GM21390 (cell line): ENCODE data around the gene HAUS8.

Experiments used
- ATAC-seq: cut with Tn5 transposase; IDR thresholded peaks from one replicate; pipeline ENCODE4 v1.9.1; 2021; ENCODE audit not compliant: unreplicated experiment

HAUS8 gene

DNA sequence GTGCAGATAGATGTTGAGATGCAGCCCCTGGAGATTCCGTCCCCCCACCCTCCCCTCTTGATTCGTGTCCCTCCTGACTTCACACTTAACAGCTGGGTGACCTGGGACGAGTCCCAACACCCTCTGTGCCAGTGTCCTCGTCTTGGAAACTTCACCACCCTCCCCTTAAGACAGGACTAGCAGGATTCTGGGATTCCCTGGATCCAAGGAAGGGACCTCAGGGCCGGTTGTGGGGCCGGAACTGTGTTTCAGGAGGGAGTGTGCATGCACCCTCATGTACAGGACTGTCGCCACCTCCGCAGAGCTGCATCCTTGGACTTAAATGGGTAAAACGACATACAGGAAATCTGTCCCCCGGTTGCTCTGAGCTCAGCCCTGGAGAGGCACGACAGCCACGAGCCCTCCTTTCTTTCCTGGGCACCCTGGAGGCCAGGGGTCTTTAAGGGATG lies 1.3 kb upstream of the HAUS8 start:
- ATAC-seq, result no peak

DNA sequence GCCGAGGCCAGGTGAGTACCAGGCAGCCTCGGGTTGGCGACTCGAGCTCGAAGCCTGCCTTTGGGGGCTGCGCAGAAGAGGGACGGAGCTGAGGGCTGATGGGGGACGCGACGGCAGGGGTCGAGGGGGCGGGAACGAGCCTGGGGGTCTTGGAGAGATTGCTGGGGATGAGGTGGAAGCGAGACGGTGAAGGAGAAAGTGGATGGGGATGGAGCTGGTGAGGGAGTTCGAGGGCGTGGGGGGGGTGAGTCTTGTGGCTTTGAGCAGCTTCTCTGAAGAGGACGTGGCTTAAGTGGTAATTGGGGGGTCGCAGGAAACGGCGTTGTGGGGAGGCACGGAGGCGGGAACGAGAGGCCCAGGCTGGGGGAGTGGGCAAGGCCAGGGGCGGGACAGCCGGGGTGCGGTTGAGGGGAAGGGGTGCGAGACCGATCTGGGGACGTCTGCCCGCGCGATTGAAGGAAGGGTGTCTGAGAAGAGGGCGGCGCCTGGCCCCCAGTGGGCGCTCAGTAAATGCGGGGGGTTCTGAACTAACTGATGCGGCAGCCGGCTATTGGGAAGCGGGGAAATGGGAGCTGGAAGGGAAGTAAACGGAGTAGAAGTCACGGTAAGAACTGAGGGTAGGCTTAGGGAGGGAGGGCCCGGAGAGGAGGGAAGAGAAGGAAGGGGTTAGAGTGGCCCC lies 751 bp upstream of the HAUS8 start:
- ATAC-seq, result no peak

DNA sequence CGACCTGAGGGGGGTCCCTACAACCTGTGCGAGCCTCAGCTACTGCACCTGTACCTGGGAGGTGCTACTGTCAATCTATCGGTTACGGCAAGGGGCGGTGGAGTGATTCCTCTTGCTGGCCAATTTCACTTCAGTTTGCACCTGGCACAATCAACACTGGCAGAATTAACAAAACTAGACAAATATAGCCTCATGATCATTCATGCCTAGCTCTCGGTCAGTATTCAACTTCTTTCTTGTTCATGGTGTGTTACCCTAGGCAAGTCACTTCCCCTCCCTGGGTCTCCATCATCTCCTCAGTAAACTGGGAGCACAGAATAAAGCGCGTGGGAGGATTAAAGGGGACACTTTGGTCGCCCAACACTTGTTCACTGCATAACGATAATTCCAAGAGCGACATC lies 618 bp downstream of the HAUS8 start:
- ATAC-seq, result no peak

DNA sequence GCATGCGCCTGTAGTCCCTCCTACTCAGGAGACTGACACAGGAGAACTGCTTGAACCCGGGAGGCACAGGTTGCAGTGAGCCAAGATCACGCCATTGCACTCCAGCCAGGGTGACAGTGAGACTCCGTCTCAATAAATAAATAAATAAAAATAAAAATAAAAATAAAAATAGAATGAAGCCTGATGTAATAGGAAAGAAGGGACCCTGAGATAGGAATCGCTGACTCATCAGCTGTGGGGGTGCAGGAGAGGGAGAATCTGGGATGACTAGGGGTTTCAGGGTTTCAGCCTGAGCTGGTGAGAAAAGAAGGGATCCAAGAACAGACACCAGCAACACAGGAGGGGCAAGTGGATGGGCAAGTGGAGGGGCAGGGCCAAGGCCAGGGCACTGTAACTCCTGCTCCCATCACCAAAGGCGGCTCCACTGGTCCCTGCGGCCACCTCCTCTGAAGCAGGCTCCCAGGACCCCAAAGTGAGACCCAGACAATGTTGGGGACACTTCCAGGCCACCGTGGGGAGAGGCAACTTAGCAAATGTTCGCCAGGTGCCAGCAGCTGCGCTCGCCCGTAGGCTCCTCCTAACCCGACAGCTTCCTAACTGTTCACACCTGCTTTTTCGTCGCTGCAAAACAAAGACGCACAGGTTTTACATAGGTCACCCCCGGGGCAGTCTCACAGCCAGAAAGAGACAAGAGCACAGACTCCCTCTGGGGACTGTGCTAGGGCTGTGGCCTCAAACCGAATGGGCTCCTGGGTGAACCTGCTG lies 1.2 kb downstream of the HAUS8 start:
- no peak for ATAC-seq

DNA sequence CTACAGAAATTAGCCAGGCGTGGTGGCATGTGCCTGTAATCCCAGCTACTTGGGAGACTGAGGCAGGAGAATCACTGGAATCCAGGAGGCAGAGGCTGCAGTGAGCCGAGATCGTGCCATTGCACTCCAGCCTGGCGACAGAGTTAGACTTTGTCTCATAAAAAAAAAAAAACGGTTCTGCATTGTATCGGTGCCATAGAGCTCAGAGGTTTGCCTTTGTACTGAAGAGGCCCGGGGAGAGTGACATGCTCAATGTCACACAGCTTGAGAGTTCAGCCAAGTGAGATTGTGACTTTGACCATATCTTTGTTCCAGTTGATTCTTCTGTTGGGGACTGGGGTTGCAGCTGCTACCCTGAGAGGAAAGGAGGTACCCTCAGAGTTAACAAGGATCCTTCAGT lies 4.3 kb downstream of the HAUS8 start:
- no peak for ATAC-seq

DNA sequence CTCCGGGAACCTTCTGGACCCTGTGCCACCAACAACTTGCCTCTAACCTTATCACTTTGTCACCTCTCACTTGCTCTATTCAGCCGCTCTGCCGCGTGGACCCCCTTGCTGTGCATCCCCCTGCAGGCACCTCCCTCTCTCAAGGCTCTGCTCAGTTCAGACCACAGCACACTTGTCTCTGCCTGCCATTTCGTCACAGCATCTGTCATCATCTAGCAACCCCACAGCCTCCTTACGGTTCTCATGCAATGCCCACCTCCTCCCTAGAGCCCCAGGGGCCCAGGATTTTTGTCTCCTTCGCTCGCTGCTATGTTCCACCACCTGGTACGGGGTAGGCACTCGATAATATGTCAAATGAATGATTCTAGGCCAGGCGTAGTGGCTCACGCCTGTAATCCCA lies 4.8 kb downstream of the HAUS8 start:
- ATAC-seq, result no peak

DNA sequence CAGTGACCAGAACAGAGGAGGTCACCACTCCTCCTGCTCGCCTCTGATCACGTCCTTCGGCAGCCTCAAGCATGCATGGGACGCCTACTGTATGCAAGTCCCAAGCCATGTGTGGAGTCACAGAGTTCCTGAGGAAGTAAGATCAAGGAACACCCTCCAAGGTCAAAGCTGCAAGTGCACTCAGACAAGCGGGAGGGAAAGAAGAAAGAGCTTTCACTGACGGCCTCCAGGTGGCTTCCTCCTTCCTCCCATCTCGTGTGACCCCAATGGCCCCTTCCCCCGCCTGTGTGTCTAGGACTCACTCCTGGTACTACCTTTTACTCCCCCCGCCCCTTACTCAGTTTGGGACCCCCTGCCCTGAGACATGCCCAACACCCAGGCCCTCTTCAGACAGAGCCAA lies 6.1 kb downstream of the HAUS8 start:
- no peak for ATAC-seq

DNA sequence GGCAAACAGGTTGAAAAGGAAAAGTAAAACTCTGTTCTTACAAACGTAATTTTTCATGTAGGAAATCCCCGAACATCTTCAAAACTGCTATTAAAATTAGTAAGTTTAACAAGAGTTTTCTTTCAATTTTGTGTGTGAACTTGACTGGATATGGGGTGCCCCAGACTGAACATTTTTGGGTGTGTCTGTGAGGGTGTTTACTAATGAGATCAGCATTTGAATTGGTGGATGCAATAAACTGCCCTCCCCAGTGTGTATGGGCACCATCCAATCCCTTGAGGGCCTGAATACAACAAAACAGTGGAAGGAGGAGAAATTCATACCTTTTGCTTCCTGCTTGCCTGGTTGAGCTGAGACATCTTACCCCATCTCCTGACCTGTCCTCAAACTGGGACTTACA lies 11.8 kb downstream of the HAUS8 start:
- ATAC-seq, result no peak

DNA sequence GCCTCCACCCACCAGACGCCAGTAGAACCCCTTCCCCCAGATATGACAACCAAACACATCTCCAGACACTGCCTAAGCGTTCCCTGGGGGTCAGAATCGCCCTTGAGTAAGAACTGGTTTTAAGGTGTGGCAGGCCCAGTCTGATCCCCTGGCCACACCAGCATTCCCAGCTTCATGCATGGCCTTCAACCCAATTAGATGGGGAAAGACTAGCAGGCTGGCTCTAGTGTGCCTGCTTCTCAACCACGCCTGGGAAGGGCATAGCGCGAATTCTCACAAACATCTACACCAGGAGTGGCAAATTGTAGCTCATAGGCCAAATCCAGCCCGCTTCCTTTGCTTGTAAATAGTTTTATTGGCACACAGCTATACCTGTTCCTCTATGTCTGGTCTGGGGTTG lies 13.6 kb downstream of the HAUS8 start:
- no peak for ATAC-seq

DNA sequence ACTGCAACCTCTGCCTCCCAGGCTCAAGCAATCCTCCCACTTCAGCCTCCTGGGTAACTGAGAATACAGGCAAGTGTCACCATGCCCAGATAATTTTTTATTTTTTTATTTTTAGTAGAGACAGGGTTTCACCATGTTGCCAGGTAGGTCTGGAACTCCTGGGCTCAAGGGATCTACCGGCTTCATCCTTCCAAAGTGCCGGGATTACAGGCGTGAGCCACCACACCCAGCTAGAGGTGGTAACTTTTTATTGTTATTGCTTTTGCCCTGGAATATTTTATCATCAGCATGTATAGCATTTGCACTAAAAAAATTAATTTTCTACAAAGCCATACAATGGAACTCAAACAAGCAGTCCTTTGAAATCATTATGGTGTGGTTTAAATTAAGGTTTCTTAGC lies 14.0 kb downstream of the HAUS8 start:
- ATAC-seq, result no peak

DNA sequence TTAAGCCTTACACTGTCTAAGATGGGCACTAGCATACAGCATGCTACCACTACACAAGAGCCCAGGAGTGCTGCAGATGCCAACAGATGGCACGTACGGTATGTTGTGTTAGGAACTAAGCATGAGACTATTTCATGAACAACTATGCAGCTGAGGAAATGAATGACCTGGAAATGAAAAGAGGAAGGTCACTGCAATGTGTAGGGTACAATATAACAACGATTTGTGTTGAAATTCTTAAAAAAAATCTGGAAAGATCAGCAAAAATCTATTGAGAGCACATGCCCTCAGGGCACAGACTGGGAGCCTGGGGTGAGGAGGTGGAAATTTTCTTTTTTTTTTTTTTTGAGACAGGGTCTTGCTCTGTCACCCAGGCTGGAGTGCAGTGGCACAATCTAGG lies 14.4 kb downstream of the HAUS8 start:
- ATAC-seq, result no peak

DNA sequence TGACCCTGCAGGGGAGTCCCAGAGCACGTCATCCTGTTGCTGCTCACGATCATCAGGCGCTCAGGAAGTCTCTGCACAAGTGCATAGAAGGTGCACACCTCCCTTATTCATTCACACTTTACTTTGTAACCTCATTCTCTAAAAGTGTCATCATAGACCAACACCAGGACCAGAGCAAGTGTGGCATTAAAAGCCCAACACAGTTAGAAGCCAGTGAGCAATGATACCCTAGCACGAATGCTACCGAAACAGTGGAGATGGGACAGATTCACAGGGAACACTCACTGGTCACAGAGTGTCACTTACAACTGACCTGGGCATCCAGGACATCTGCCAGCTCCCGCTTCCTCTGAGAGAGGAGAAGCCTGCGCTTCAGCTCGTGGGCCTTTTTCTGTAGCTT lies 17.0 kb downstream of the HAUS8 start:
- no peak for ATAC-seq

DNA sequence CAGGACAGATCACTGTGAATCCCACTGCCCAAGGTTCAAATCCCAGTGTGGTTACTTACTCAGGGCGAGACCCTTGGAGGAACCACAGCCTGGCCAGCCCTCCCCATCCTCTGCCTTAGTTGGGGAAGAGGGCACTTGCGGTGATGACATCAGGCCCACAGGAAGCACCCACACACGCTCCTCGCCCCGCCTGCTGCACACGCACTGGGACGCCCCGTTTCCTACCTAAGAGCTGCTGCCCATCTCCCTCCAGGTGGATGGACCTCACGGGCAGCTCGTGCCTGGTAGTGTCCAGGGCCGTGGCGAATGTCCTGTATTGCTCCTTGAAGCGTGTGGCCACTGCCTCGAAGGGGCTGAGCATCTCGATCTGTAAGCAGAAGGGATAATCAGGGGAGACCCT lies 19.6 kb downstream of the HAUS8 start:
- no peak for ATAC-seq

DNA sequence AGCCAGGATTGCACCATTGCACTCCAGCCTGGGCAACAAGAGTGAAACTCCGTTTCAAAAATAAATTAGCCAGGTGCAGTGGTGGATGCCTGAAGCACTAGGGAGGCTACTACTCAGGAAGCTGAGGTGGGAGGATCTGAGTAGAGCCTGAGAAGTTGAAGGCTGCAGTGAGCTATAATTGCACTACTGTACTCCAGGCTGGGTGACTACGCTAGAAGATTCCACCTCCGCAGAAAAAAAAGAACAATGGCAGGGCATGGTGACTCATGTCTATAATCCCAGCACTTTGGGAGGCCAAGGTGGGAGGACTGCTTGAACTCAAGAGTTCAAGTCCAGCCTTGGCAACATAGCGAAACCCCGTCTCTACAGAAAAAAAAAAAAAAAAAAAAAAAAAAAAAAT lies 20.5 kb downstream of the HAUS8 start:
- ATAC-seq, result no peak

DNA sequence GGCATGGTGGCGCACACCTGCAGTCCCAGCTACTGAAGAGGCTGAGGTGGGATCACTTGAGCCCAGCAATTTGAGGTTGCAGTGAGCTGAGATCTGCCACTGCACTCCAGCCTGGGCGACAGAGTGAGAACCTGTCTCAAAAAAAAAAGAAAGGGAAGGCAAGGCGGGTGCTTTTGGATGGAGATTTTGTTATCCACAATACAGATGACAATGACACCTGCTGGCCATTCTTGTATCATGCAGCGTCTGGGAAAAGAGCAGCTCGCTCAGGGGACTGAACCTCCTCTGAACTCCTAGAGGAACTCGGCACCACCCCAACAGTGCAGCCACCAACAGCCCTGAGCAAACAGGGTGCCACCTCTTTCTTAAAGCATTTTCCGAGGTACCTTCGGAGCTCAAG lies 22.8 kb downstream of the HAUS8 start:
- no peak for ATAC-seq

DNA sequence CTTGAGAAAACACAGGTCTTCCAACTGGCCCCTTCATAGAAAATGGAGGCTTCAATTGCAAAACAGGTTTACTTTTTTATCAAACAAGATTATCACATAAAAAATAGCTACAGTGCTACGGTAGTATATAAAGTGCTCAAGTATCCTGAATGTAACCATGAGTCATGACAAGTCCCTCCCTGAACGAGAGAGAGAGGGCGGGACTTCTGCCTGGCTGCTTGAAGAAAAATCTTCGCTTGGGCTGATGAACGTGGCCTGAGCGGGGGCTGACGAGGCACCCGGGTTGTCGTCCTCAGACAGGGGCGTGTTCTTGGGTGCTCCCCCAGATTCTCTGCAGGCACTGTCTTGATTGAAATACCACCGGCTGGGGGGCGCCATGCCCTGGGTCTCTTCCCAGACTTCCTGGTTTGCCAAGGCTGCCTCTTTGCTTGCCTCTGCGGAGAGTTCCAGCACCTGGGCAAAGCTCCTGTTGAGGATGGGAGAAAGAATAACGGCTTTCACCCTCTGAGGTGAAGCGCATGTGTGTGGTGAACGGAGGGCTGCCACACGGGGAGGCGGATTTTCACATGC lies 25.5 kb downstream of the HAUS8 start:
- ATAC-seq, result no peak

DNA sequence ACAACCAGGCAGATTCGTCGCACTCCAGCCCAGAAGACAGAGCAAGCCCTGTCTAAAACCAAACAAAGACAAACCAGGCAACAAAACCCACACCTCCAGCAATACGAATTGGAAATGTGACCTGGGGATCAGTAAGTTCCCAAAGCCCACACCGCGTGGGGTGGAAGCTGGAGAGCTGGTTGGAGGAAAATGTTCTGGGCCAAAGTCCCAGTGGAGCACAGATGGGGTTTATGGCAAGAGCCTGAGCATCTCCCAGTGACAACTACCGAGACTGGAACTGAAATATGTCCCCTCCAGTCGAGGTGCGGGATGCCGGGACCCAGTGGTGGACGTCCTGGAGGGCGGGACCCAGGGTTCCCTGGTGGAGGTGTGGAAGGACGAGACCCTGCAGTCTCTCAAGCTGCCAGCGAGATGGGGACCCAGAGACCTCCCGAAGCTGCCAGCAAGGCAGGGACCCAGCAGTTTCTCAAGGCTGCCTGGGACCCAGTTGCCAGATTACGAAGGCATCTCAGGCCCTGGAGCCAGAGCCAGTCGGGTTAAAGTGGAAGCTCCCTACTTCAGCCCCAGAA lies 26.3 kb downstream of the HAUS8 start:
- ATAC-seq, result no peak

DNA sequence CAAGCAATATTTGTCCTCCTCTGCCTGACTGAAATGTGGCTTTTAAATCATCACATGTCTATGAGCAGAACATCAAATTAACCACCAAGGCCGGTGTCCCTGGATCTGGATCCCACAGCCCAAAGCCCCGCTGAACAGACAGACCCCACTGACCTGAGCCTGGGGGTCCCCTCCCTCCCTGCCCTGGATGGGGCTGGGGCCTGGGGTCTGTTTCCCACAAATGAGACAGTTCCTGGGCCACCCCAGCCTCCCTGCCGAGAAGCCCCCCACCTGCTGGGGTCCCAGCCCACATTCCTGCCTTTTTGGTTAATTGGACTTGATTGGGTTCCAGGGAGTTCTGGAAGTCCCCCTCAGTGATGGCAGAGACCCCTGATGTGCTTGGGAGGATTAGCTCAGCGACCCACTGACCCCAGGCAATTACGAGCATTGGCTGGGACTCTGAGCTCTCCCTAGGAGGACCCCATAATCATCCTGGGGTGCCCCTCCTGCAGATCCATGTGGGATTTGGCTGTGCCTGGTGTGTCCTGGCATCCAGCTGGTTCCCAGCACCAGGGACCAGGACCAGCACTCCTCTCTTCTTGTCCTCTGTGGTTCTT lies 29.2 kb downstream of the HAUS8 start:
- no peak for ATAC-seq

DNA sequence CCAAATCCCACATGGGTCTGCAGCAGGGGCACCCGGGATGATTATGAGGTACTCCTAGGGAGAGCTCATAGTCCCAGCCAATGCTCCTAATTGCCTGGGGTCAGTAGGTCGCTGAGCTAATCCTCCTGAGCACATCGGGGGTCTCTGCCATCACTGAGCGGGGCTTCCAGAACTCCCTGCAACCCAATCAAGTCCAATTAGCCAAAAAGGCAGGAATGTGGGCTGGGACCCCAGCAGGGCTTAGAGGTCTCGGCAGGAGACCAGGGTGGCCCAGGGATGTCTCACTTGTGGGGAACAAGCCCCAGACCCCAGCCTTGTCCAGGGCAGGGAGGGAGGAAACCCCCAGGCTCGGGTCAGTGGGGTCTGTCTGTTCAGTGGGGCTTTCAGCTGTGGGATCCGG lies 31.5 kb downstream of the HAUS8 start:
- no peak for ATAC-seq

DNA sequence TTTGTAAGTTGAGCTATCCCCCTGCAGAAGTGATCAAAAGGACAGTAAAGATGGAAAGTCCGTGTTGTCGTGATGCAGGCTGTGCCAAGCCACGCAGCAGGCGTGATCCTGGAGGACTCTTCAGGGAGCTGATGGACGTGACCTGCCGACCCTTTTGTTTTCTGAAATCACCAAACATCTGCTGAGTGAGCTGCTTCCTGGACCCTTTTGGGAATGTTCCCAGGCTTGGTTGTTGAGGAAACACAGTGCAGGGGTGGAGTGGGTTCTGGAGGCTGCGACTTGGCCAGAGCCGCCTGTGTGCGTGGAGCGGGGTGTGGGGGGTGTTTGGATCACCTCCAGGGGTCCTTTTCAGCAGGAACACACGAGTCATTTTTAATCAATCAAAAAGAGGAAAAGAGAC lies 33.3 kb downstream of the HAUS8 start:
- no peak for ATAC-seq

DNA sequence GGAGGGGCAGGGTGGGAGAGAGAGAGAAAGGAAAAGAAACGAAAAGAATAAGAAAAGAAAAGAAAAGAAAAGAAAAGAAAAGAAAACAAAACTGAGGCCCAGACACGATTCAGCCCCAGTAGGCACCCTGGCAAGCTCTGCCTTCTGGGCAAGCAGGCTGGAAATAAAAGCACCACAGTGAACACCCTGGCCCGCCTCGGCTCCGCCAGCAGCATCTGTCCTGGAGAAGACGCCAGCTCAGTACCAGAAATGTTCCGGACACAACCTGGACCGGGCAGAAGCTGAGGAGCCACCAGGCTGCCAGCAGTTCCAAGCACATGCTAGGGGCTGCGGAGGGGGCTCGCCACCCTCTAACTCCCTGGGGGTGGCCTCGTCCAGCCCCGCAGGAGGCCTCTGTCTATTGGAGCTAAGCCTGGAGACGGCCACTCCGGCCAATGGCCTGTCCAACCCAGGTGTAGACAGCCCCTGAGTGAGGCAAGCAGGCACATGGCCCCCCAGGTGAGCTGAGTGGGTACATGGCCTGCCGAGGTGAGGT lies 37.2 kb downstream of the HAUS8 start:
- ATAC-seq, result no peak
